22Rv1 (cell line): ENCODE data around the gene CDC7.

Source experiments
- H3K27ac ChIP-seq: fragments of 450-650 bp; 2 replicates; pipeline ENCODE4 v1.5.1; 2017
- ZFX ChIP-seq: fragments of 450-650 bp; IDR thresholded peaks from 2 replicates; pipeline ENCODE4 v1.6.1; 2017; ENCODE audit warnings: antibody characterized with exemption, borderline replicate concordance
- TF ChIP-seq, protein P1 (sequence below): fragments of 450-650 bp; IDR thresholded peaks from 2 replicates; pipeline ENCODE4 v1.5.1; 2017; ENCODE audit warnings: mild to moderate bottlenecking

The CDC7 gene

DNA sequence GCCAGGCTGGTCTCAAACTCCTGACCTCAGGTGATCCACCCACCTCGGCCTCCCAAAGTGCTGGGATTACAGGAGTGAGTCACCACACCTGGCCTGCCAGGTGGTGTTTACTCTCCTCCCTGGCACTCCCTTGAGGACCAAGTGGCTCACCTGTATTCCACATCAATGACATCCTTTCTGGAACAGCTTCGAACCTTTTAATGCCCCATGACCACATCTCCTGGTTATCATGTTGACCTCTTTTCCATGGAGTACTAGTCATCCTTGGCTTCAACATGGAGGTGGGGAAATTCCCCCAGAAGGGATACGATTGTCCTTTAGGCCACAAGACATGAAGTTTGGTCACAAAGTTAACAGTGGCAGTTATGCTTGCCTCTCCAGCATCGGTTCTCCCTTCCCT, 66.9 kb downstream of the CDC7 start:
- no peak overlapping the region for H3K27ac ChIP-seq
- TF ChIP-seq, protein P1, sequence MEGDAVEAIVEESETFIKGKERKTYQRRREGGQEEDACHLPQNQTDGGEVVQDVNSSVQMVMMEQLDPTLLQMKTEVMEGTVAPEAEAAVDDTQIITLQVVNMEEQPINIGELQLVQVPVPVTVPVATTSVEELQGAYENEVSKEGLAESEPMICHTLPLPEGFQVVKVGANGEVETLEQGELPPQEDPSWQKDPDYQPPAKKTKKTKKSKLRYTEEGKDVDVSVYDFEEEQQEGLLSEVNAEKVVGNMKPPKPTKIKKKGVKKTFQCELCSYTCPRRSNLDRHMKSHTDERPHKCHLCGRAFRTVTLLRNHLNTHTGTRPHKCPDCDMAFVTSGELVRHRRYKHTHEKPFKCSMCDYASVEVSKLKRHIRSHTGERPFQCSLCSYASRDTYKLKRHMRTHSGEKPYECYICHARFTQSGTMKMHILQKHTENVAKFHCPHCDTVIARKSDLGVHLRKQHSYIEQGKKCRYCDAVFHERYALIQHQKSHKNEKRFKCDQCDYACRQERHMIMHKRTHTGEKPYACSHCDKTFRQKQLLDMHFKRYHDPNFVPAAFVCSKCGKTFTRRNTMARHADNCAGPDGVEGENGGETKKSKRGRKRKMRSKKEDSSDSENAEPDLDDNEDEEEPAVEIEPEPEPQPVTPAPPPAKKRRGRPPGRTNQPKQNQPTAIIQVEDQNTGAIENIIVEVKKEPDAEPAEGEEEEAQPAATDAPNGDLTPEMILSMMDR: no peak
- TF ChIP-seq ZFX: no peak

DNA sequence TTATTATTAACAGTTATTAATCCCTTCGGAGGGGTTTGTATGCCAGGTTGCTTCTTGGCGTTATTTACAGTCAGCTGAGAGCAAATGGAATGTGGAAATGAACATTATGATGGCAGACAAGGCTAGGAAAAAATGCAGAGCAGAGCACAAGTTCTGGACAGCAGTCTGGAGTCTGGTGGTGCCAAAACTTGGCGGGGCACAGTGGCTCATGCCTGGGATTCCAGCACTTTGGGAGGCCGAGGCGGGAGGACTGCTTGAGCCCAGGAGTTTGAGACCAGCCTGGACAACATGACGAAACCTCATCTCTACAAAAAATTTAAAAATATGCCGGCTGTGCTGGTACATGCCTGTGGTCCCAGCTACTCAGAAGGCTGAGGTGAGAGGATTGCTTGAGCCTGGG, 67.6 kb downstream of the CDC7 start:
- no peak overlapping the region for H3K27ac ChIP-seq
- TF ChIP-seq ZFX: no peak
- TF ChIP-seq, protein P1: no peak

DNA sequence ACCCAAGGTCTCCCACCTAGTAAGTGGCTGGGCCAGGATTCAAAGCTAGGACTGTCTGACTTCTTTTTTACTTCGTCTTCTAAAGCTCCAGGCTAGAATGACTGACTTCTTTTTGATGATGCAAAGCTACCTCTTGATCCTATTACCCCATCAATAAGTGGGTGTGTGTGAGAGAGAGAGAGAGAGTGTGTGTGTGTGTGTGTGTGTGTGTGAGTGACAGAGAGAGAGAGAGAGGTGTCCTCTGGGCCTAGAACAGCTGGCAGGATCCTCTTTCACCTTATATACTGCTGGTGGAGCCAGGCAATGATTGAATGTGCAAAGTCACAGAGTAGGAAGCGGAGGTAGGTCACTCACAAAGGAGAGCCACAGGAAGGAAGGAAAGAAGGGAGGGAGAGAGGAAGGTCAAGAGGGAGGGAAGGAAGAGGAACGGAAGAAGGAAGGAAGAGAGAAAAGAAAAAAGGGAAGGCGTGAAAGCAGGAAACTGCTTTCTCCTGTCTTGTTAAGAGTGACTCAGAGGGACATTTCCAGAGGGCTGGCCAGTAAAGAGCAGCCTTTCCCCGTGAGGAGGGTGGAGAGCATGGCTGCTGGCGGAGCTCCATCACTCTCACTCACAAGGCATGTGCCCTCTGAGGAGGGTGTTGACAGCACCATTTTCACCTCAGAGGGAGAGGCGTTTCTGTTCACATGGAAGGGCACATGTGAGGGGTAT, 68.9 kb downstream of the CDC7 start:
- no peak overlapping the region for H3K27ac ChIP-seq
- TF ChIP-seq ZFX: no peak
- TF ChIP-seq, protein P1: no peak

DNA sequence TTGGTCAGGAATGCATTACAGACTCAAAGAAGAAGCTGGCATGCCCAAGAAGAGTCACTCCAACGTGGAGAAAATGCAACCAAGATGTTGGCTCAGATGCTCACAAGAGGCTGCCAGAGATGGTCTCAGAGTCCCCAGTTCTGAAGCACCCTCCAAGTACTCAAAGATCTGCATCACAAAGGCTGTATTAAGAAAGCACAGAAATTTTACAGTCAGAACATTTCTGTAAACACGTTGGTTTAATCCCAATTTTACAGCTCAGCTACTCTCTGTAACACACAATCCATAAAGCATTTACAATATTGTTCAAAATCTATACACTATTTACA, 69.4 kb downstream of the CDC7 start:
- no peak overlapping the region for H3K27ac ChIP-seq
- TF ChIP-seq, protein P1: no peak
- no peak for TF ChIP-seq ZFX

DNA sequence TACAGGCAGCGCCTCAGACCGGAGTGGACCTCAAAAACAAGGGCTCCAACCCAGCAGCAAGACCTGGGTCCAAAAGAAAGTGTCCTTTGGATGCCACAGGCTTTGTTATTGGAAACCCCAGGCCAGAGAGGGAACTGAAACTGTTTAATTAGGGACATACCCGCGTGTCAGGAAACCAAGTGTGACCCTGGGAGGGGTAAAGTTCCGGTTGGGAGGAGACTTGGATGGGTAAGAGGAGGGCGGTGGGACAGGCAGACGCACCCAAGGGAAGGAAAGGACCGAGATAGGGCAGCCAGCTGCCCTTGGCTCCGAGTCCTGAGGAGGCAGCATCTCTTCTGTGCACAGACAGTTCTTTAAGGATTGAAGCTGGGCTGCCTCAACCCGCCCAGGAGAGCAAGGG, 71.4 kb downstream of the CDC7 start:
- no peak overlapping the region for H3K27ac ChIP-seq

More for the DNA sequence above, 71.4 kb downstream of the CDC7 start:
- no peak for TF ChIP-seq ZFX
- TF ChIP-seq, protein P1: no peak
